SHP77 treated with DMSO at 0.1 percent for 48 hours (cell line): Measurements from ENCODE around the gene DUSP18.
"Not testable (repeated sequence)": the region's sequence is repeated elsewhere in the genome, so short reads cannot be mapped to it uniquely, and the experiment has no call there.

Experiments
- DNase-seq: peaks from one replicate; lab custom pipeline; 2025; lab: John Stamatoyannopoulos, UW

Gene DUSP18

DNA sequence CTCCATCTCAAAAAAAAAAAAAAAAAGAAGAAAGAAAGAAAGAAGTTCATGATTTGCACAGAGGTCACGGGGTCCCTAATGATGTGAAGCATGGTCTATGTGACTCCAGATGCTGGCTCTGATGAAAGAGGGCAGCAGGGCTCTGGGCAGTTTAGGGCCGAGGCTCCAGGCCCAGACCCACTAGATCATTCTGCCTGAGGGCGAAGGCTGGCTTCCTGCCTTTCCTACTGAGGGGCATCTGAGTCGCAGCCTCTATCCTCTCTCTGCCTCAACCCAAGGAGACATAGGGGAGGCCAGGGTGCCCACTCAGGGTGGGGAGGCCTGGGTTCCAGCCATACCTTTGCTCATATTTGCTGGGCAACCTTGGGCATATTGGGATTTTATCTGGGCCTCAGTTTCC, 27.3 kb downstream of the DUSP18 start:
- no peak for DNase-seq

DNA sequence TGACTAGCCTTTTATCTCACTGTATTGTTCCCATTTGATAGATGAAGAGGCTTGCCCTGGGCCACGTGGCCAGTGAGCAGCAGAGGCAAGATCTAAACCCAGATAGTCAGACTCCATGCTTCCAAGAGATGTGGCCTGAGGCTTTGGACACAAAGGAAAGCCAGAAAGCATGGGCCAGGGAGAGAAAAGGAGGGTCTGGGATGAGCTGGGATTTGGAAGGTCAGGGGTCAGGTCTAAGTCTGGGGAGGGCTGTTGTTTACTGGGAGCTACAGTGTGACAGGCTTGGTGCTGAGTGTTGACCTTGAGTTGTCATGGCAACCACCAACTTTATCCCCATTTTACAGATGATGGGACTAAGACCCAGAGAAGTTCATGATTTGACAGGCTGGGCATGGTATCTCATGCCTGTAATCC, 30.0 kb downstream of the DUSP18 start:
- no peak for DNase-seq

DNA sequence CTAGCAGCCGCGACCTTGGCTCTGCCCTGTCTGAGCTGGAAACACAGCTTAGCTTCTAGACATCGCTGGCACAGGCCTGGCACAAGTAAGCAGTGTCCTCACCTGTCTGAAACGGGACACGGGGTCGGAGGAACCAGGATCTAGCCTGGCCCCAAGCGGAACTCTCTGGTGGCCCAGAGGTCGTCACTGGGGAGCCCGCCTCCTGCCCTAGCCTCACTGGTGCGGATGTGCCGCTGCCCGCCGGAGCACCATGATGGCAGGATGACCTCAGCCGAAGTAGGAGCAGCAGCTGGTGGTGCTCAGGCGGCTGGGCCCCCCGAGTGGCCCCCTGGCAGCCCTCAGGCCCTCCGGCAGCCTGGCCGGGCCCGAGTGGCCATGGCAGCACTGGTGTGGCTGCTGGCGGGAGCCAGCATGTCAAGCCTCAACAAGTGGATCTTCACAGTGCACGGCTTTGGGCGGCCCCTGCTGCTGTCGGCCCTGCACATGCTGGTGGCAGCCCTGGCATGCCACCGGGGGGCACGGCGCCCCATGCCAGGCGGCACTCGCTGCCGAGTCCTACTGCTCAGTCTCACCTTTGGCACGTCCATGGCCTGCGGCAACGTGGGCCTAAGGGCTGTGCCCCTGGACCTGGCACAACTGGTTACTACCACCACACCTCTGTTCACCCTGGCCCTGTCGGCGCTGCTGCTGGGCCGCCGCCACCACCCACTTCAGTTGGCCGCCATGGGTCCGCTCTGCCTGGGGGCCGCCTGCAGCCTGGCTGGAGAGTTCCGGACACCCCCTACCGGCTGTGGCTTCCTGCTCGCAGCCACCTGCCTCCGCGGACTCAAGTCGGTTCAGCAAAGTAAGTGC, 31.2 kb downstream of the DUSP18 start:
- no peak for DNase-seq

DNA sequence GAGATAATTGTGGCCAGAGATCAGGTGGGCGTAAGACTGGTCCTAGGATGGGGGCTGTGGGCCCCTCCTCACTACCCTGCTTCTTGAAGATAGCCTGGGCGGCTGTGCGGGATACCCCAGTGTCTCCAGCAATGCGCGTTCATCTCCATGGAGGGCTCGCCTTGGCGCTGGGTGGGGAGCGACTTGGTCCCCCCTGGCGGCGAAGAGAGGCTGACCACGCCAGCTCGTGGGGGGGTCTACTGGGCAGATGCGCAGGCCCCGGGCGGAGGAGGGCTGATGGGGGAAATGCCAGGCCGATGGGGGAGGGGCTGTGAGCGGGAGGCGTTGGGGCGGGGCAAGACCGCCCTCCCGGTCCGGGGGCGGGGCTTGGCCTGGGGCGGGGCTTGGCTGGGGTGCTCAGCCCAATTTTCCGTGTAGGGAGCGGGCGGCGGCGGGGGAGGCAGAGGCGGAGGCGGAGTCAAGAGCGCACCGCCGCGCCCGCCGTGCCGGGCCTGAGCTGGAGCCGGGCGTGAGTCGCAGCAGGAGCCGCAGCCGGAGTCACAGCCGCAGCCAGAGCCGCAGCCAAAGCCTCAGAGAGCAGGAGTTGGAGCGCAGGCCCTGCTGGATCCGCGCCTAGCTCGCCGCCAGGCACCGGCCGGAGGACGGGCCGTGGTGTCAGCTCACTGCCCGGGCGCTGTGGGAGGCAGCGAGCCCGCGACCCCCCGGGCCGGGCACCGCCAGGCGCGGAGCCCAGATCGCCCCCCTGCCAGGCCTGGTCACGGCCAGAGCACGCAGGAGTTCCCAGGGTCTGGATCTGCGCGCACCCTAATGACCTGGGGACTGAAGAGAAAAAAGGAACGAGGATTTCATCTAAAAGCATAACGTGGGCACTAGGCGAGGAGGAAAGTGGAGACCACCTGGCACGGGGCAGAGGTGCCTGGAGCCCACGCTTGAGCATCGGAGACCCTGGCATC, 32.1 kb downstream of the DUSP18 start, which contains the start of gene SLC35E4:
Gene SLC35E4 (plus strand): TSS at position 509 of the 953 bp plus-strand sequence. CDS start 670 bp downstream, outside the sequence.
- DNase-seq, result peak; percentile 56

DNA sequence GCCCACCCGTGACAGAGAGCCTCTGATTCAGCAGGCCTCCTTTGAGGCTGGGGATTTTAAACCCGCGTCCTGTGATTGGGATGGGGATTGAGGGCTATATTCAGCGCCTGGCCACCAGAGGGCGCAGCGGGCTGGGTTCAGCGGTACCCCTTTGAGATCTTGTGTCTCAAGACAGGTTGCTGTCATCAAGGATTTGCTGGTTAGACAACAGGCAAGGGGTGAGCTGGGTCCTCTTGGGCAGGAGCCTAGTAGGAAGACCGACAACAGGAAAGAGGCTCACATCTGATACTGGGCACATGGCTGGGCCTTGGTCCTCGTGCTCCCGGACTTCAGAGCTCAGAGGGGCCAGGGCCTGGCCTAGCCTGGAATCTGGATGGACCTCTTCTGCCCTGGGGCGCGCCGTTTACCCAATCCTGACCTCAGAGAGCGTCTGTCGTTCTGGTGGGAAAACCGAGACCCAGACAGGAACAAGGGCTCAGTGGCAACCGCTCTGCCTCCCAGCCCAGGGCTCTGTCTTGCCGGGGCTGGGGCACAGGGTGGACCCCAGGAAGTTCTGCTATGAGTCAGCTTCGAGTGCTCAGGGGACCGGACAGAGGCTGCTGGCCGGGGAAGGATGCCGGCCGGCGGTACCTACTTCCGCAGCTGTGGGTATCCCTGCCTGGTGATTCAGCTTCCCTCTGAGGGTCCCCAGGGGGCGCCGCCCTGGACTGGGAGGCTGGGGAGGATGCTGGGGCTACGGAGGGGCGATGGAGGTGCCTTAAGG, 33.0 kb downstream of the DUSP18 start:
- peak; percentile 54 for DNase-seq

DNA sequence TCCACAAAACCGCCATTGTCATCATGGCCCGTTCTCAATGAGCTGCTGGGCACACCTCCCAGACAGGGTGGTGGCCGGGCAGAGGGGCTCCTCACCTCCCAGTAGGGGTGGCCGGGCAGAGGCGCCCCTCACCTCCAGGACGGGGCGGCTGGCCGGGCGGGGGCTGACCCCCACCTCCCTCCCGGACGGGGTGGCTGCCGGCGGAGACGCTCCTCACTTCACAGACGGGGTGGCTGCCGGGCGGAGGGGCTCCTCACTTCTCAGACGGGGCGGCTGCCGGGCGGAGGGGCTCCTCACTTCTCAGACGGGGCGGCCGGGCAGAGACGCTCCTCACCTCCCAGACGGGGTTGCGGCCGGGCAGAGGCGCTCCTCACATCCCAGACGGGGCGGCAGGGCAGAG, 36.2 kb downstream of the DUSP18 start:
- DNase-seq, result not testable (repeated sequence)

DNA sequence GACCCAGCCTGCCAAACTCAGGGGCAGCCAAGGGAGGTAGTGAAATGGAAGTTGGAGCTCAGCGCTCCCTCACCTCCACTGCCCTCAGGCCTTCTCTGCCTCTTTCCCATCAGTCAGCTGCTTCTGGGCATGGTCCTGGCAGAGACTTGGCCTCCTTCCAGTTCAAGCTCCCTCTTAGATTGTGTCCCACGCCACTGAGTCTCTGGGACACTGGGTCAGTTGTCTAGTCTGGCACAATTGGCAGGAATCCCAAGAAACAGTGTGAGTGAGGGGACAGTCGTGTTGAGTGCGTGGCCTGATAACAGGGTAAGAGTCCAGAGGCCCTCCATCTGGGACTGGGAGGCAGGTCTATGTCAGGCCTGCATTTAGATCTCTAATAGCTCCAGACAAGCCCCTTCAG, 39.2 kb downstream of the DUSP18 start:
- DNase-seq, result no peak

DNA sequence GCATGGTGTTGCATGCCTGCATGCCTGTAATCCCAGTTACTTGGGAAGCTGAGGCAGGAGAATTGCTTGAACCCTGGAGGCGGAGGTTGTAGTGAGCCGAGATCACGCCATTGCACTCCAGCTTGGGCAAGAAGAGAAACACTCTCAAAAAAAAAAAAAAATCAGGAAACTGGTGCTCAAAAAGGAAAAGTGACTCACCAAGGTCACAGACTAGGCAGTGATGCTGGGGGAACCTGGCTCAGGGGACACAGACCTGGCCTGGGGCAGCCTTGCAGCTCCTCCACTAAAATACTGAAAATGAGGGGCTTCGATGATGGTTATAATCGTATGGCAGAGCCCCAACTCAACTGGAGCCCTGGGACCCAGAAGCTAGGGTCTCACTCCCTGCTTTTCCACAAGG, 40.2 kb downstream of the DUSP18 start:
- DNase-seq, result no peak

DNA sequence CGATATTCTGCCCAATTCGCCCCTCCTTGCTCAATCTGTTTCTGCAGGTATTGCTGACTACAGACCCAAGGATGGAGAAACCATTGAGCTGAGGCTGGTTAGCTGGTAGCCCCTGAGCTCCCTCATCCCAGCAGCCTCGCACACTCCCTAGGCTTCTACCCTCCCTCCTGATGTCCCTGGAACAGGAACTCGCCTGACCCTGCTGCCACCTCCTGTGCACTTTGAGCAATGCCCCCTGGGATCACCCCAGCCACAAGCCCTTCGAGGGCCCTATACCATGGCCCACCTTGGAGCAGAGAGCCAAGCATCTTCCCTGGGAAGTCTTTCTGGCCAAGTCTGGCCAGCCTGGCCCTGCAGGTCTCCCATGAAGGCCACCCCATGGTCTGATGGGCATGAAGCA, 41.3 kb downstream of the DUSP18 start:
- no peak for DNase-seq

DNA sequence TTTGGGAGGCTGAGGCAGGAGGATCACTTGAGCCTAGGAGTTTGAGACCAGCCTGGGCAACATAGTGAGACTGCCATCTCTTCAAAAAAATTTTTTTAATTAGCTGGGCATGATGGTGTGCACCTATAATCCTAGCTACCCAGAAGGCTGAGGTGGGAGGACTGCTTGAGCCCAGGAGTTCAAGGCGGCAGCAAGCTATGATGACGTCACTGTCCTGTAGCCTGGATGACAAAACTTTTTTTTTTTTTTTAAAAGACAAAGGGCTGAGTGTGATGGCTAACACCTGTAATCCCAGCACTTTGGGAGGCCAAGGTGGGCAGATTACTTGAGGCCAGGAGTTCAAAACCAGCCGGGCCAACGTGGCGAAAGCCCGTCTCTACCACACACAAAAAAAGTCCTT, 47.8 kb downstream of the DUSP18 start:
- not testable (repeated sequence) for DNase-seq

DNA sequence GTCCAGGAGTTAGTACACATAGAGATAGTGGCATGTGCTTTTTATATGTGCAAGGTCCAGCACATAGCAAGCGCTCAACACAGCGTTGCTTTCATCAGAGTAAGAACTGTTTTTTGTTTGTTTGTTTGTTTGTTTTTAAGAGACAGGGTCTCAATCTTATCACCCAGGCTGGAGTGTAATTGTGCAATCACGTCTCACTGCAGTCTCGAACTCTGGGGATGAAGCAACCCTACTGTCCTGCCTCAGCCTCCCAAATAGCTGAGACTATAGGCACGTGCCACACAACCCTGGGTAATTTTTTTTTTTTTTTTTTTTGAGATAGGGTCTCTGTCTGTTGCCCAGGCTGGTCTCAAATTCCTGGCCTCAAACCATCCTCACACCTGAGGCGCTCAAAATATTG, 49.9 kb downstream of the DUSP18 start:
- DNase-seq, result no peak

DNA sequence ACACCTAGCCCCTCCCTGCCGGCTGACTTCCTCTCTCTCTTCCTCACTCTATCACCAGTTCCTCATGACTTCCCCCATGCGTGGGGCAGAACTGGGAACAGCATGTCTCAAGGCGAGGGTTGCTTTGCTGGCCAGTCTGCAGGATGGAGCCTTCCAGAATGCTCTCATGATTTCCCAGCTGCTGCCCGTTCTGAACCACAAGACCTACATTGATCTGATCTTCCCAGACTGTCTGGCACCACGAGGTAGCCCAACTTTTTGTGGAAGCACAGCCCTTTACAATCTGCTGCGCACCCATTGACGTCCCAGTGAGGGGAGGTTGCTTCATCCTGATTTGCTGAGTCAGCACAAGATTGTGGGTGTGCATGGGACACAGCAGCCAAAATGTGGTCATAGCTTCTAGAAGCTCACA, 52.1 kb downstream of the DUSP18 start:
- DNase-seq, result no peak

DNA sequence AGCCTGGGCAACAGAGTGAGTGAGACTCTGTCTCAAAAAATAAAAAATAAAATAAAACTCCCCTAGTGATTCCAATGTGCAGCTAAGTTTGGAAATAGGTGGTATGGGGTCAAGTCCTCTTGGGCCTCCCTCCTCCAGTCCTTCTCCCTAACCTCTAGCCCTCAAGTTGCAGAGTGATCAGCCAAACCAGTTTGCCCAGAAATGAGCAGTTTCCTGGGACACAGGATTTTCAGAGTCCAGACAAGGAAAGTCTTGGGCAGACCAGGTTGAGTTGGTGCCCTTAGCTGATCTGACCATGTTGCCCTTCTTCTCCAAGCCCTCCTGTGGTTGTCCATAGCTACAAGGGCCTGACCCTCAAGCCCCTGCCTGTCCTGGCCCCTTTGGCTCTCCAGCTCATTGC, 52.8 kb downstream of the DUSP18 start:
- no peak for DNase-seq

DNA sequence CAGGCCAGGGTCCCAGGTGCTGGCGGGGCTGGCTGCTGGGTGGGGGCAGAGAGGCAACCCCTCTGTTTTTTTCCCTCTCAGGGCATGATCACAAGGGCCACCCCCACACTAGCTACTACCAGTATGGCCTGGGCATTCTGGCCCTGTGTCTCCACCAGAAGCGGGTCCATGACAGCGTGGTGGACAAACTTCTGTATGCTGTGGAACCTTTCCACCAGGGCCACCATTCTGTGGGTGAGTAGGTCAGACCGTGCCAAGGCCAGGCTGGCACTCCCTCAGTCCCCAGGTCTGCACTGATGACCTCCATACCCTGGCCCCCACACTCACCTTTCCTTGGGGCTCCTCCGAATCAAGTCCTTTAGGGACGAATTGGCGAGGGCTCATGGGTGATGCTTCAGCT, 53.4 kb downstream of the DUSP18 start:
- DNase-seq, result no peak

DNA sequence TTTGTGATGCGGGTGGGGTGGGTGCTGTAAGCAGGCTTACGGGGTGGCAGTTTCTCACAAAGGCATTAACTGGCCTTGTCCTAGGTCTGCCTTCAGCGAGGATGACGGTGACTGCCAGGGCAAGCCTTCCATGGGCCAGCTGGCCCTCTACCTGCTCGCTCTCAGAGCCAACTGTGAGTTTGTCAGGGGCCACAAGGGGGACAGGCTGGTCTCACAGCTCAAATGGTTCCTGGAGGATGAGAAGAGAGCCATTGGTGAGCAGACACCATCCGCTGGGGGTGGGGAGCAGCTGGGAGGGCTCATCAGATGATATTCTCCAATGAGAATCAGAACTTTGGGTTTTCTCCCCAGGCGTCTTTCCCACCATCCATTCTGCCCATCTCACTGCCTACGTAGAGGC, 54.9 kb downstream of the DUSP18 start:
- no peak for DNase-seq
